AG10803 (cell line): ENCODE results near the gene BRMS1.

Source experiments
- DNase-seq: peaks from one replicate; pipeline ENCODE4 v3.0.0; 2010; ENCODE audit warnings: low read depth
- H3K4me3 ChIP-seq: 2 replicates; pipeline ENCODE4 v1.5.1; 2011; ENCODE audit warnings: mild to moderate bottlenecking, low read length, control low read depth
- CTCF ChIP-seq: conservative IDR thresholded peaks from 2 replicates; pipeline ENCODE4 v1.5.1; 2011; ENCODE audit warnings: mild to moderate bottlenecking, low read length, control low read depth, inconsistent platforms

BRMS1 gene

DNA sequence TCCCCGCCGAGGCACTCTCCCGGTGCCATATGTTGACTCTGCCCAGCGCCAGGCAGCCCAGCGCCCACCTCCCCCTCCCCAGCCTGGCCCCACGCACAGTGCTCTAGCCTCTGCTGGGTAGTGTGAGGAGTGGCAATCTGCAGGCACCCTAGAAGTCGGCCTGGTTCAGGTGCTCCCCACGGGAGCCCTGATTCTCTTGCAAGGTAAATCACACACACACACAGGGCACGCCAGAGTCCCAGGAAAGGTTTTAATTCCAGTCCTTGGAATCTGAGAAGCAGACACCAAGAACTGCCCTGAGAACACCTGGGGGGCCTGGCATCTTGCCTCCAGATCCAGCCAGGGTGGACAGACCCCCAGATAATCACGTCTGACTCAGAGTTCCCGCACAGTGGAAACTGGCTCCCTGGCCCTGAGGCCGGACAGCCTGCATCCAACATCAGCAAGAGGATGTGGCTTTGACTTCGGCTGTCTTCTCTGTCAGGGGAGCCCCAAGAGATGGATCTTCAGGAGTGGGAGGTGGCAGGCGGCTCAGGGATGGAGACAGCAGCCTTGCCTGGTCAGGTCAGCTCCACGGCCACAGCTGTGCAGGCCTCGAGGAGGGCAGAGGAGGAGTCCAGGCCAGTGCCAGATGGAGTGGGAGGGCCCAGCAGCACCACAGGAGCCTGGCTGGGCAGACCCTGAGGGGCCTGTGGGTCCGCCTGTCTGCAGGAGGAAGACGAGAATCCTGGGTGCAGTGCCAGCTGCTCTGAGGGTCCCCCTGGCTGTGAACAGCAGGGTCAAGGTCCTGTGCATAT lies 7.6 kb downstream of the BRMS1 start:
- DNase-seq = no peak
- peak; percentile 12 for TF ChIP-seq CTCF
- H3K4me3 ChIP-seq = no peak overlapping the region; the same call in 1 of the 2 replicates

DNA sequence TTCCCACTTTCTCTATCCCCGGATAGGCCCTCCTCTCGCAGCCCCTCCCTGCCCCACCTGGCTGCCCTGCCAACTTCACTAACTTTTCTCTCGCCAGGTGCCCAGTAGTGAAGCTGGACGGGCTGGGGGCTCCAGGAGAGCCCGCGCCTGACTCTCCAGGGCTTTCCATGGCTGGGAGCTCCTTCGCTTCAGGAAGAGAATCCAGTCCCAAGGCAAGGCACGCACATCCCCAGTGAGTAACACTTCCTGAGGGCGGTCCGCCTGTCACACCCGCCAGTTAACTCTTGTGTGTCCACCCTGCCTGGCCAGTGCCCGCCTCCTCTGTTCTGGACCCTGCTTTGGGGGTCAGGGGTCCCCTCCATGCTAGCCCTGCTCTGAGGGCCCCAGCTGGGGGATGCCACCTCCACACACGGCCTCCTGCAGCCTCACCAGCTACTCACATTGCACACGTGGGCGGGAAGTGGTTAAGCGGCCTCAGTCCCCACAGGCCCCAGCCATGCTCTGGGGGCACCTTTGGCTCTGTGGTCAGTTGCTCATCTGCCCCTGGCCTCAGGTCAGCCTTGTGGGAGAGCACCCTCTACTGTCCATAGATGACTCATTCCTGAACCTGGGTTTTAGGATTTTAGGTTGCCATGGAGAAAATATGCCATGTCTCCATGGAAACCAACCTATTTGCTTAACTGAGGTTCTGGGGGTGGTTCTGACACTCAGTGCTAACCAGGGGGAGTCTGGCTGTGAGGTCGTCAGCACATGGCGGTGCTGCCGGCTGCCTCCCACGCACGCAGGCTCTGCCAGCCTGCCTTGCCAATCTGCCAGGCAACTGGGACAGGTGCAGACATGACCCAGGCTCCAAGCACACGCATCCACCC lies 8.4 kb downstream of the BRMS1 start, which contains the start of gene RIN1:
Gene RIN1 (minus strand): TSS at position 201 of the 869 bp plus-strand sequence. CDS start 32 bp downstream, at position 169.
- TF ChIP-seq CTCF = peak; percentile 56
- peak; percentile 94 for DNase-seq
- H3K4me3 ChIP-seq = peak within 1 kb of the TSS; percentile 86

- peak overlapping the region; percentile 86 for H3K4me3 ChIP-seq
- no peak for TF ChIP-seq CTCF
- peak; percentile 54 for DNase-seq
Observed at GRCh38 chr11:66335531-66336233, 9.2 kb downstream of the BRMS1 start.

DNA sequence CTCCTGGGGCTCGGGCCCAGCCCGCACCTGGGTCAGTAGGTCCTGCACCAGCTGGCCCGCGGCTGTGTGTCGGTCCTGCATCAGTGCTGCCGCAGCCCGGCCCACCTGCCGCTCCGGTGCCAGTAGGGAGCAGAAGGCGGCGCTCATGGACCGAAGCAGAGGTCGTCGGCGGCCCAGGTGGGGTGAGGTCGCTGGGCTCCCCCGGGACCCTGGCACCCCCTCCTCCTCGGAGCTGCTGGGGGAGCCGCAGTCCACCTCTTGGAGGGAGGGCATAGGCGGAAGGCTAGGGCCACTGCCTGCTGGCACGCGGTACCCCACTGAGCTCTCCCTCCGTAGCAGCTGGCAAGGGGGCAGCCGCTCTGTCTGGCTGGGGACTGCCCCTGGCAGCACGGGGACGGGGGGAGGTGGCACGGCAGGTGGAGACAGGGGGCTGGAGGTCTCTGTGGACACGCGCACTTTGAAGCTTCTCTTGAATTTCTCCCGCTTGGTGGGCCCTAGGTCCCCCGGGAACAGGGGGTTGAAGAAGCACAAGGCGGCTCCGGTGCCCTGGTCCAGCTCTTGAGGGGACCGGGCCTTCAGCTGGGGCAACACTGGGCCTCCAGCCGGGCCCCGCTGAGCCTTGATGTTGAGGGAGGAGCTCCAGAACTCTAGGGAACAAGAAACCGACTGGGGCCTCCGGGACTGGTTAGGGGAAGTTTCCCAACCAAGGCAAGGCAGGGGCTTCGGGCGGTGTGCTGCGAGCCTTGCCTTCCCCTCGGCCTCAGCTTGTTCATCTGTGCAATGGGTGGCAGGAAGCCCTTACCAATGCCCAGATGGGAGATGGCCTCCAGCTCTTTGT lies 10.1 kb downstream of the BRMS1 start:
- H3K4me3 ChIP-seq = peak overlapping the region; percentile 86
- no peak for TF ChIP-seq CTCF
- no peak for DNase-seq

DNA sequence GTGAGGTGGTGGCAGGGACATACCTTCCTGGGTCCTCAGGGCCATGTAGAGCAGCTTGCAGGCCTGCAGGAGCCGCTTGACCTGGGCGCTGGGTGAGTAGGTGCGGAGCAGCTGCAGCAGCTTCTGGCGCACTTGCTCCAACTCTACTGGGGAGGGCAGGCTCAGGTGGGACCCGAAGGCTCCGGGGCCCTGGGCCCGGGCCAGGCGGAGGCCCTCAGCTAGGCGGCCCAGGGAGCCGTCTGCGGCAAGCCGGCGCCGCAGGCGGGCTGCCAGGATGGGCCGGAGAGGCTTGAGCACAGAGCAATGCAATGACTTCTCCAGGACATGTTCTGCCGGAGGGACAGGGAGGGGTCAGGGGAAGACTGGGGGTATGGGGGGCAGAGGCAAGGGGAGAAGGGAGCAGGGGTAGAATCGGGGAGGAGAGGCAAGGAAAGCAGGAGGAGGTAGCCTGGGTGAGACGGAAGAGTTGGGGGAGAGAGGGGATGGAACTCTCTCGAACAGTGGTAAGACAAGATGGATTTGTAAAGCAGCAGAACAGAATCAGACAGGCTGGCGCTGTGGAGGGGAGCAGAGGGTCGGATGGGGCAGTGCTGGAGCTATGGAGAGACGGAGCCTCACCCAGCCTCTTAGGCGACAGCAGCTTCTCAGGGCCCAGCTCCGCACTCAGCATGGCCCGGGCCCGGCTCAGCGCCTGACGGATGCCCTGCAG lies 10.9 kb downstream of the BRMS1 start:
- no peak for TF ChIP-seq CTCF
- peak overlapping the region; percentile 86 for H3K4me3 ChIP-seq
- no peak for DNase-seq
